A549 treated with CORT108297 at 1 μM for 4 hours (cell line): ENCODE results near the gene RPSA. TPM values are rescaled to one million over a fixed set of nuclear protein-coding genes. Genes with fewer than 3 reads are reported as not detected.

Experiments
- total RNA-seq: library from RNA; stranded (reverse); fragments of 200-300 nt; extraction: Qiagen RNA extraction; gene quantifications from 5 replicates; pipeline ENCODE4 v1.2.3, GENCODE V29; 2022

The RPSA gene
- 2,621 to 2,951 TPM (median 2,688 TPM) in 5 replicates for total RNA-seq

DNA sequence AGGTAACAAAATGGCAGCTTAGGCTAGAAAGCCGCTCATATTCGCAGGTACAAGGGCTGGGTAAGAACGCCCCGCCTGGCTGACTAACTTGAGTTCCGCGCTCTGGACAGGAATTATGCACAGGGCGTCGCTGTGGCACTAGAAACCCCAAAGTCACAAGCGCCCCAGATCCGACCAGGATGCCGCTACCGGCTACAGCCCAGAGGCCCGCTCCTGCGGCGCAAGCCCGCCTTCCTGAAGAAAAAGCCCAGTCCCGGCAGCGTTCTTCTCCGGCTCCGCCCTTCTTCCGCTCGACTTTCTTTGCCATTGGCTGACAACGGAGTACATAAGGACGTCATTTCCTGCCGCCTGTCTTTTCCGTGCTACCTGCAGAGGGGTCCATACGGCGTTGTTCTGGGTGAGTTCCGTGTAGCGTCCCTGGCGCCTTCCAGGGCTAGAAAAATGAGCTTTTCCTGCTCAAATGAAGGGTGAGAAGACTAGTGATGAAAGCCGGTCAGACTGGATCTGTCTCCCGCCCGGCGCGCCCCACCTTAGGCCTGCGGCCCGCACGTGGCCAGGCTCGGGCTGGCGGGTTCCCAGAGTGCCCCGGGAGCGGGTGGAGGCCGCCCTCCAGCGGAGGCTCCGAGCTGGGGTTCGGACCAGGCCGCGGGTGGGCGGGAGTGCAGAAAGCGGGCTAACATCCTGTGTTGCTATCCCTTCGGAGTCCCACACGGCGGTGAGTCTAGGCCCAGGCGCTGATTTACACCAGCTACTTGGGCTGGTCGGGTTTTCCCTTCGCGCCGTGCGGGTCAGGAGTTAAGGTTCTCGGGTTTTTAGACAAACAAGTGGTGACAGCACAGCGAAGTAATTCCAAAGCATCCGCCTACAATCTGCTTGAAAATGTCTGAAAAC, at the start of gene RPSA:
Gene RPSA (plus strand): TSS at position 353 of the 891 bp plus-strand sequence. CDS start 934 bp downstream, outside the sequence.

DNA sequence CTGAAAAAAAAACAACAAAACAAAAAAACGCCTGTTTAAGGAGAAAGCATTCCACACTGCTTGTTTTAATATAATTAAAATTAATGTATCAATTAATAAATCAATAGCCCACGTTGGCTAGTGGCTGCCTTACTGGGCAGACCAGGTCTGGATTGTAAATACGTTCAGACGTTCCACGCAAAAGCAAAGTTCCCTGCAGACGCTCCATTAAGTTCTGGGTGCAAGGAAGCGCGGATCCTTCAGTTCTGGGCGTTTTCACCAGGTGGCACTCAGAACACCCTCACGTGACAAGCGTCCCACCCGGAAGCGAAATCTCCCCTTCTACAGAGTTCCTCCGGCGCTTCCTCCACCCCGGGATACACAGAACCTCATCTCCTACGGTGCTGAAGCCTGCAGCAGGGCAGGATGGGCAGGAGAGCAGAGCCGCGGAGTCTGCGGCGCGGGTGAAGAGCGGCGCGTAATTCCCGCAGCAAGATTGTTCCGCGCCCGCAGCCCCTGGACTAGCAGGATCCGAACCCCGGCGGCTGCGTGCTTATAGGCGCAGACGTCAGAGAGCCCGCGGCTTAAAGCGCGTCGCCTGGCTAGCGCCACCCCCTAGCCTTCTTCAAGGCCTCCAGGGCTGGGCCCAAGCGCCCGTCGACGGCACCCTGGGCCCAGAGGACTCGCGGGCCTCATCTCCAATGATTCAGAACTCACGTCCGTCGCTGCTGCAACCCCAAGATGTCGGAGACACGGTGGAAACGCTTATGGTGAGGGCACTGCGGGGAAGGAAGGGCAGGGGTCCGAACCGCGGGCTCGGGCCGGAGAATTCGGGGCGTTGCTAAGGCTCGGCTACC, 23.3 kb upstream of the RPSA start, which contains the start of gene SLC25A38:
Gene SLC25A38 (plus strand): TSS at position 326 of the 836 bp plus-strand sequence. CDS start 355 bp downstream, at position 681.

Other genes with a start within 250 kb of the RPSA start
- 0.02 to 0.07 TPM (median 0.04 TPM) in 5 replicates for gene XIRP1, start 214.1 kb upstream of the RPSA start, total RNA-seq
- gene CX3CR1, start 126.7 kb upstream of the RPSA start, total RNA-seq, result 0.05 to 0.12 TPM (median 0.05 TPM) in 3 of 5 replicates, not detected in the others
- not detected in 5 replicates for gene CCR8, start 77.0 kb upstream of the RPSA start, total RNA-seq
- 37.8 to 46.5 TPM (median 39.3 TPM) in 5 replicates for gene SLC25A38, start 23.4 kb upstream of the RPSA start, total RNA-seq
- gene MOBP, start 61.0 kb downstream of the RPSA start, total RNA-seq, result 0.06 to 0.07 TPM in 2 of 5 replicates, not detected in the others